SK-N-DZ (cell line): ENCODE data around the gene ATXN7L2.

Experiments used
- DNase-seq: peaks from one replicate; pipeline ENCODE4 v3.0.0-alpha.2; 2015; ENCODE audit warnings: low spot score

Gene ATXN7L2

GRCh38 chr1:109523706-109524105 is 40.0 kb downstream of the ATXN7L2 start:
- DNase-seq = no peak

- no peak for DNase-seq
These were observed 43.5 kb downstream of the ATXN7L2 start for GRCh38 chr1:109527098-109527811.

GRCh38 chr1:109527846-109528695 is 44.4 kb downstream of the ATXN7L2 start:
- no peak for DNase-seq

- no peak for DNase-seq
These were observed 45.0 kb downstream of the ATXN7L2 start for GRCh38 chr1:109528712-109529111.

GRCh38 chr1:109529881-109530456 is 46.3 kb downstream of the ATXN7L2 start:
- no peak for DNase-seq

- DNase-seq = peak; percentile 49
These were observed 46.9 kb downstream of the ATXN7L2 start for GRCh38 chr1:109530457-109531087.

- no peak for DNase-seq
These were observed 47.7 kb downstream of the ATXN7L2 start for GRCh38 chr1:109531380-109531779.

- no peak for DNase-seq
These were observed 48.2 kb downstream of the ATXN7L2 start for GRCh38 chr1:109531826-109532364.

GRCh38 chr1:109532365-109533136 is 48.8 kb downstream of the ATXN7L2 start:
- peak; percentile 81 for DNase-seq

GRCh38 chr1:109534307-109534858 is 50.7 kb downstream of the ATXN7L2 start:
- DNase-seq = no peak

- DNase-seq = no peak
These were observed 51.8 kb downstream of the ATXN7L2 start for GRCh38 chr1:109535481-109535880.

GRCh38 chr1:109535971-109536491 is 52.3 kb downstream of the ATXN7L2 start:
- DNase-seq = no peak

- DNase-seq = no peak
These were observed 53.9 kb downstream of the ATXN7L2 start for GRCh38 chr1:109537450-109538178.

GRCh38 chr1:109538827-109539555 is 55.3 kb downstream of the ATXN7L2 start:
- no peak for DNase-seq

- DNase-seq = no peak
These were observed 56.0 kb downstream of the ATXN7L2 start, which contains the start of gene GPR61 for GRCh38 chr1:109539676-109540075. GPR61 (plus strand) TSS chr1:109539872; CDS start chr1:109543023, 3,151 bp downstream.

- no peak for DNase-seq
These were observed 57.4 kb downstream of the ATXN7L2 start for GRCh38 chr1:109541102-109541501.
